Measurements from ENCODE around the gene KCNK5. TPM values are rescaled to one million over a fixed set of nuclear protein-coding genes. Genes with fewer than 3 reads are reported as not detected.

KCNK5 gene
- total and polyA plus RNA-seq, 2 of the 8 experiments (the other 6 are each of a cell fraction or from before 2014, with no cell fraction given) = 20.9 to 44.3 TPM

GRCh38 chr6:39182604-39183003 lies 46.7 kb downstream of the KCNK5 start (continued):
- no peak for TF ChIP-seq BACH1 (IDR thresholded peaks at IDR 0.05; ENCODE audit: low read length)
- no peak for TF ChIP-seq JUND (IDR thresholded peaks at IDR 0.05; ENCODE audit: low read length)
- no peak for TF ChIP-seq JUN (IDR thresholded peaks at IDR 0.05; ENCODE audit: low read depth, low read length)
- TF ChIP-seq KDM1A (IDR thresholded peaks at IDR 0.05; ENCODE audit: borderline replicate concordance, low read length) = no peak
